Measurements from ENCODE around the gene PELO. TPM values are rescaled to one million over a fixed set of nuclear protein-coding genes. Genes with fewer than 3 reads are reported as not detected.
"Not testable (repeated sequence)": the region's sequence is repeated elsewhere in the genome, so short reads cannot be mapped to it uniquely, and the experiment has no call there.

PELO gene
- polyA plus RNA-seq, 1 donor (not counting 4 experiments of a cell fraction or from before 2014, with no cell fraction given): 10.6 TPM

GRCh38 chr5:52743529-52743928, 44.2 kb upstream of the PELO start:
- Histone ChIP-seq H3K27ac (ENCODE audit: control insufficient read depth, insufficient read depth, low read length) (no peak overlapping the region), H3K36me3 (ENCODE audit: control insufficient read depth in 2 of 2, extremely low read depth in 1 of 2, insufficient read depth in 2 of 2, low read length in 2 of 2) (no peaks in the 10 kb centered on the region), H3K9me3 (ENCODE audit: control insufficient read depth, low read depth, low read length) (no peaks in the 10 kb centered on the region), H3K4me2 (ENCODE audit: control insufficient read depth, extremely low read depth, insufficient read depth, low read depth, low read length) (no peak overlapping the region), H2AFZ (ENCODE audit: control insufficient read depth, low read length) (no peak overlapping the region), H3K4me1 (ENCODE audit: control insufficient read depth, extremely low read depth, insufficient read depth, low read length) (no peaks in the 10 kb centered on the region), H3K4me3 (ENCODE audit: control insufficient read depth in 2 of 3, extremely low read depth in 1 of 3, insufficient read depth in 2 of 3, low read depth in 1 of 3, low read length in 3 of 3) (no peak overlapping the region), H3K27me3 (ENCODE audit: control insufficient read depth, extremely low read depth, insufficient read depth, low read length) (no peaks in the 10 kb centered on the region), H3K9ac (ENCODE audit: control insufficient read depth, extremely low read depth, insufficient read depth, low read length) (no peak overlapping the region), H3K9me1 (ENCODE audit: control insufficient read depth, extremely low read depth, insufficient read depth, low read length) (no peaks in the 10 kb centered on the region), H4K20me1 (ENCODE audit: control insufficient read depth, extremely low read depth, insufficient read depth, low read length) (no peaks in the 10 kb centered on the region), H3K79me2 (ENCODE audit: control insufficient read depth, insufficient read depth, low read length) (no peaks in the 10 kb centered on the region)
- DNase-seq (ENCODE audit: low read depth, low spot score) (no peak), FAIRE-seq (no peak)
- TF ChIP-seq EZH2 (IDR thresholded peaks at IDR 0.05; ENCODE audit: low read length) (no peak), CTCF (optimal IDR thresholded peaks at IDR 0.05 in 1 of 3, IDR thresholded peaks at IDR 0.05 in 1 of 3, conservative IDR thresholded peaks at IDR 0.05 in 1 of 3; ENCODE audit: extremely low read depth in 1 of 3, insufficient read depth in 2 of 3, low read length in 3 of 3) (no peak)
- dilution Hi-C loops (cut with MboI; ENCODE audit: extremely low pct_ligation_motif_present, low sequenced_read_pairs): no loop called here

GRCh38 chr5:52743970-52744369, 43.7 kb upstream of the PELO start:
- TF ChIP-seq EZH2 (IDR thresholded peaks at IDR 0.05; ENCODE audit: low read length) (no peak), CTCF (optimal IDR thresholded peaks at IDR 0.05 in 1 of 3, IDR thresholded peaks at IDR 0.05 in 1 of 3, conservative IDR thresholded peaks at IDR 0.05 in 1 of 3; ENCODE audit: extremely low read depth in 1 of 3, insufficient read depth in 2 of 3, low read length in 3 of 3) (no peak)
- H3K27me3 ChIP-seq (ENCODE audit: control insufficient read depth, extremely low read depth, insufficient read depth, low read length): no peaks in the 10 kb centered on the region
- no peaks in the 10 kb centered on the region for H4K20me1 ChIP-seq (ENCODE audit: control insufficient read depth, extremely low read depth, insufficient read depth, low read length)
- H3K9ac ChIP-seq (ENCODE audit: control insufficient read depth, extremely low read depth, insufficient read depth, low read length): no peak overlapping the region
- no peak for DNase-seq (ENCODE audit: low read depth, low spot score)
- dilution Hi-C loops (cut with MboI; ENCODE audit: extremely low pct_ligation_motif_present, low sequenced_read_pairs): no loop called here
- no peak overlapping the region for H3K4me2 ChIP-seq (ENCODE audit: control insufficient read depth, extremely low read depth, insufficient read depth, low read depth, low read length)
- no peaks in the 10 kb centered on the region for H3K4me1 ChIP-seq (ENCODE audit: control insufficient read depth, extremely low read depth, insufficient read depth, low read length)
- no peaks in the 10 kb centered on the region for H3K36me3 ChIP-seq (ENCODE audit: control insufficient read depth in 2 of 2, extremely low read depth in 1 of 2, insufficient read depth in 2 of 2, low read length in 2 of 2)
- no peaks in the 10 kb centered on the region for H3K79me2 ChIP-seq (ENCODE audit: control insufficient read depth, insufficient read depth, low read length)
- FAIRE-seq: no peak
- no peak overlapping the region for H3K27ac ChIP-seq (ENCODE audit: control insufficient read depth, insufficient read depth, low read length)
- no peaks in the 10 kb centered on the region for H3K9me1 ChIP-seq (ENCODE audit: control insufficient read depth, extremely low read depth, insufficient read depth, low read length)
- H2AFZ ChIP-seq (ENCODE audit: control insufficient read depth, low read length): no peak overlapping the region
- no peak overlapping the region for H3K4me3 ChIP-seq (ENCODE audit: control insufficient read depth in 2 of 3, extremely low read depth in 1 of 3, insufficient read depth in 2 of 3, low read depth in 1 of 3, low read length in 3 of 3)
- no peaks in the 10 kb centered on the region for H3K9me3 ChIP-seq (ENCODE audit: control insufficient read depth, low read depth, low read length)

GRCh38 chr5:52744867-52745458, 42.8 kb upstream of the PELO start:
- H3K9me3 ChIP-seq (ENCODE audit: control insufficient read depth, low read depth, low read length); H3K36me3 ChIP-seq (ENCODE audit: control insufficient read depth in 2 of 2, extremely low read depth in 1 of 2, insufficient read depth in 2 of 2, low read length in 2 of 2); H3K9me1 ChIP-seq (ENCODE audit: control insufficient read depth, extremely low read depth, insufficient read depth, low read length); dilution Hi-C loops (cut with MboI; ENCODE audit: extremely low pct_ligation_motif_present, low sequenced_read_pairs); H3K27ac ChIP-seq (ENCODE audit: control insufficient read depth, insufficient read depth, low read length); DNase-seq (ENCODE audit: low read depth, low spot score); H3K9ac ChIP-seq (ENCODE audit: control insufficient read depth, extremely low read depth, insufficient read depth, low read length); H3K4me1 ChIP-seq (ENCODE audit: control insufficient read depth, extremely low read depth, insufficient read depth, low read length); H3K4me3 ChIP-seq (ENCODE audit: control insufficient read depth in 2 of 3, extremely low read depth in 1 of 3, insufficient read depth in 2 of 3, low read depth in 1 of 3, low read length in 3 of 3); FAIRE-seq; H4K20me1 ChIP-seq (ENCODE audit: control insufficient read depth, extremely low read depth, insufficient read depth, low read length); H3K79me2 ChIP-seq (ENCODE audit: control insufficient read depth, insufficient read depth, low read length); H2AFZ ChIP-seq (ENCODE audit: control insufficient read depth, low read length); H3K27me3 ChIP-seq (ENCODE audit: control insufficient read depth, extremely low read depth, insufficient read depth, low read length); H3K4me2 ChIP-seq (ENCODE audit: control insufficient read depth, extremely low read depth, insufficient read depth, low read depth, low read length): not testable (repeated sequence)
